GM18508 (cell line): ENCODE results near the gene RREB1.
A peak's percentile ranks its signal among the peaks of the same experiment; 100 is the strongest.

Experiments
- ATAC-seq: cut with Tn5 transposase; IDR thresholded peaks from one replicate; pipeline ENCODE4 v1.9.1; 2021; ENCODE audit warnings: moderate number of reproducible peaks; ENCODE audit not compliant: insufficient read depth, unreplicated experiment

Gene RREB1, protein sequence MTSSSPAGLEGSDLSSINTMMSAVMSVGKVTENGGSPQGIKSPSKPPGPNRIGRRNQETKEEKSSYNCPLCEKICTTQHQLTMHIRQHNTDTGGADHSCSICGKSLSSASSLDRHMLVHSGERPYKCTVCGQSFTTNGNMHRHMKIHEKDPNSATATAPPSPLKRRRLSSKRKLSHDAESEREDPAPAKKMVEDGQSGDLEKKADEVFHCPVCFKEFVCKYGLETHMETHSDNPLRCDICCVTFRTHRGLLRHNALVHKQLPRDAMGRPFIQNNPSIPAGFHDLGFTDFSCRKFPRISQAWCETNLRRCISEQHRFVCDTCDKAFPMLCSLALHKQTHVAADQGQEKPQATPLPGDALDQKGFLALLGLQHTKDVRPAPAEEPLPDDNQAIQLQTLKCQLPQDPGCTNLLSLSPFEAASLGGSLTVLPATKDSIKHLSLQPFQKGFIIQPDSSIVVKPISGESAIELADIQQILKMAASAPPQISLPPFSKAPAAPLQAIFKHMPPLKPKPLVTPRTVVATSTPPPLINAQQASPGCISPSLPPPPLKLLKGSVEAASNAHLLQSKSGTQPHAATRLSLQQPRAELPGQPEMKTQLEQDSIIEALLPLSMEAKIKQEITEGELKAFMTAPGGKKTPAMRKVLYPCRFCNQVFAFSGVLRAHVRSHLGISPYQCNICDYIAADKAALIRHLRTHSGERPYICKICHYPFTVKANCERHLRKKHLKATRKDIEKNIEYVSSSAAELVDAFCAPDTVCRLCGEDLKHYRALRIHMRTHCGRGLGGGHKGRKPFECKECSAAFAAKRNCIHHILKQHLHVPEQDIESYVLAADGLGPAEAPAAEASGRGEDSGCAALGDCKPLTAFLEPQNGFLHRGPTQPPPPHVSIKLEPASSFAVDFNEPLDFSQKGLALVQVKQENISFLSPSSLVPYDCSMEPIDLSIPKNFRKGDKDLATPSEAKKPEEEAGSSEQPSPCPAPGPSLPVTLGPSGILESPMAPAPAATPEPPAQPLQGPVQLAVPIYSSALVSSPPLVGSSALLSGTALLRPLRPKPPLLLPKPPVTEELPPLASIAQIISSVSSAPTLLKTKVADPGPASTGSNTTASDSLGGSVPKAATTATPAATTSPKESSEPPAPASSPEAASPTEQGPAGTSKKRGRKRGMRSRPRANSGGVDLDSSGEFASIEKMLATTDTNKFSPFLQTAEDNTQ (N-terminal part only)

GRCh38 chr6:7107578-7108195 is at the start of gene RREB1:
Gene RREB1, plus strand, starts transcription at chr6:7107961. Its CDS starts 73,951 bp downstream, at chr6:7181912.
- ATAC-seq, result no peak

- ATAC-seq, result no peak
Measured at GRCh38 chr6:7058250-7058923, 49.4 kb upstream of the RREB1 start.

- ATAC-seq, result no peak
Measured at GRCh38 chr6:7060769-7061516, 46.8 kb upstream of the RREB1 start.

- no peak for ATAC-seq
Measured at GRCh38 chr6:7062451-7063162, 45.2 kb upstream of the RREB1 start.

GRCh38 chr6:7067305-7067704 is 40.5 kb upstream of the RREB1 start:
- ATAC-seq, result no peak

- no peak for ATAC-seq
Measured at GRCh38 chr6:7071405-7071804, 36.4 kb upstream of the RREB1 start.

GRCh38 chr6:7073082-7073820 is 34.5 kb upstream of the RREB1 start:
- ATAC-seq, result no peak

- peak; percentile 85 for ATAC-seq
Measured at GRCh38 chr6:7073821-7074525, 33.8 kb upstream of the RREB1 start.

- ATAC-seq, result no peak
Measured at GRCh38 chr6:7074870-7075269, 32.9 kb upstream of the RREB1 start.

GRCh38 chr6:7075341-7076000 is 32.3 kb upstream of the RREB1 start:
- no peak for ATAC-seq

GRCh38 chr6:7077856-7078255 is 29.9 kb upstream of the RREB1 start:
- no peak for ATAC-seq

DNA sequence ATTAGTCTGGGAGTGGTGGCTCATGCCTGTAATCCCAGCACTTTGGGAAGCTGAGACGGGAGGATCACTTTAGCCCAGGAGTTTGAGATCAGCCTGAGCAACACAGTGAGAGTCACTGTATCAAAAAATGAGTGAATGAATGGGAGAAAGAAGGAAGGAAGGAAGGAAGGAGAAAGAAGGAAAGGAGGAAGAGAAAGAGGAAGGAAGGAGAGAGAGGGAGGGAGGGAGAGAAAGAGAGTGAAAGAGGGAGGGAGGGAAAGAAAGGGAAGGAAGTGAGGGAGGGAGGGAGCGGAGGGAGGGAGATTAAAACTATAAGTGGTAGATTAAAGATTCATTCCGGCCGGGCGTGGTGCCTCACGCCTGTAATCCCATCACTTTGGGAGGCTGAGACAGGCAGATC is 28.9 kb upstream of the RREB1 start:
- no peak for ATAC-seq

GRCh38 chr6:7080311-7080710 is 27.4 kb upstream of the RREB1 start:
- ATAC-seq, result no peak

DNA sequence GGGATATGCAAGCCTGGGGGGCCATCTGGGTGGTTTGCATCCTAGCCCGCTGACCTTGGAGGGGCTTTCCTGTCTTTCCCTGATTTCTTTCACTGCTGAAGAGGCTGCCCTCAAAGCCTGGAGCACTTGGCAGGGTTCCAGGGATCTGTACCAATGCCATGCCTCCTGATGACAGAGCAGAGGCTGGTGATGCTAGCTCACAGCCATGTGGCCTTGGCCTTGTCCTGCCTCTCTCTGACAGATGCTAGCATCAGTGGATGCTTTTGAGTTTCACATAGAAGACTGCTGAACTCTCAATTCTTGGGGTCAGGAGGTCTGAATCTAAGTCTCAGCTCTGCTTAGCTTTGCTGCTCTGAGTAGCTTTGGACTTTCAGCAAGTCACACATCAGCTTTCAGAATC is 21.9 kb upstream of the RREB1 start:
- no peak for ATAC-seq

DNA sequence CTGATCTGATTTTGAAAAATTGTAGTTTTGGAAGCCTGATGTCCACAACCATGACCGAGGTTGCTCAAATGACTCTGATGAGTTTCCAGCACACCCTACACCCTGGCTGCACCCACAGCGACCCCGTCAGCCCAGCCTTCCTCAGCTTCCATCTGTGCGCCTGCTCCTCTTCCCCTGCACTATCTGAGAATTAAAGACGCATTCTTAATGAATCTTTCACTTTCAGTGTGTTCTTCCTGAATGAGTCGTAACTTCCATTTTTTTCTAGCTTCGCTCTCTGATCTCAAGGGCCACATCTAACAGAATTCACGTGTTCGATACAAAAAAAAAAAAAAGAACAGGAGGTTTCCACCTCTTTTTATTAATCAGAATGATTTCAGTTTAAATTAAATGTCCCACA is 21.3 kb upstream of the RREB1 start:
- peak; percentile 41 for ATAC-seq

DNA sequence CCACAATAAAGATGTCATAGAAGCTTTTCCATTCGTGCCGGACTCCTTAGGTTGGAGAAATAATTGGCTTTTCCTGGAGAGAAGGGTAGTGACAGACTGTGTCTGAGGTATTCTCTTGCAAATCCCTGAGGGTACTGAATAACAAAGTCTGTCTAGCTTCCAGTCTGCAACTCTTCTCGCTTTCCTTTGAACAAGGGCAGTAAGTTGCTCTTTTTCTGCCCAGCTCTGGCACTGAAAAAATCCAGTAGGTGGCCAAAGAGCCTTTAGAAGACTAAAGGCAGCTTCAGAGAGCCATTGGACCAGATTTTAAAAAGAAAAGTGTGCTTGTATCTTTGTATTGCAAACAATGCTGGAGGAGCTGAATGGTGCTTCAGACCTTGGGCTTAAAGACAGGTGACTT is 20.7 kb upstream of the RREB1 start:
- no peak for ATAC-seq
